D721Med (cell line): ENCODE results near the gene SLC16A9.

Experiments used
- DNase-seq: peaks from one replicate; pipeline ENCODE4 v3.0.0; 2011; ENCODE audit warnings: low spot score; ENCODE audit not compliant: insufficient read length
- FAIRE-seq: peaks from 2 replicates; lab custom pipeline; 2011; peaks lifted over from hg19 to GRCh38; lab: Jason Lieb, UNC
- CTCF ChIP-seq: IDR thresholded peaks from 2 replicates; pipeline ENCODE4 v1.5.1; 2012; ENCODE audit warnings: mild to moderate bottlenecking, control low read depth; ENCODE audit not compliant: insufficient read depth; ENCODE audit errors: missing control alignments

Gene SLC16A9

GRCh38 chr10:59713196-59713821 is 3.7 kb upstream of the SLC16A9 start:
- DNase-seq (no peak), FAIRE-seq (no peak)
- TF ChIP-seq CTCF, result no peak

- no peak for TF ChIP-seq CTCF
- no peak for FAIRE-seq
- no peak for DNase-seq
Measured at GRCh38 chr10:59711871-59712494, 2.3 kb upstream of the SLC16A9 start.

GRCh38 chr10:59708816-59709394 is 745 bp downstream of the SLC16A9 start:
- TF ChIP-seq CTCF, result no peak

GRCh38 chr10:59706851-59707797 is 2.5 kb downstream of the SLC16A9 start:
- no peak for TF ChIP-seq CTCF
- FAIRE-seq (no peak), DNase-seq (no peak)

More at GRCh38 chr10:59708816-59709394, 745 bp downstream of the SLC16A9 start:
- FAIRE-seq (no peak), DNase-seq (peak; percentile 33)

GRCh38 chr10:59705931-59706330 is 3.7 kb downstream of the SLC16A9 start:
- FAIRE-seq, result peak; percentile 56

GRCh38 chr10:59704630-59705029 is 5.0 kb downstream of the SLC16A9 start:
- no peak for FAIRE-seq
- DNase-seq, result no peak
- no peak for TF ChIP-seq CTCF

More at GRCh38 chr10:59705931-59706330, 3.7 kb downstream of the SLC16A9 start:
- DNase-seq, result no peak
- no peak for TF ChIP-seq CTCF
